PC-3 (cell line): ENCODE data around the gene PAF1.

Source experiments
- EZH2 ChIP-seq: fragments of 300-600 bp; sonication (generic); IDR thresholded peaks from one replicate; pipeline ENCODE4 v1.6.1; 2017; ENCODE audit warnings: antibody characterized with exemption, mild to moderate bottlenecking, low read length; ENCODE audit not compliant: unreplicated experiment
- TF ChIP-seq, protein P1 (sequence below): fragments of 300-600 bp; sonication (generic); conservative IDR thresholded peaks from 2 replicates; pipeline ENCODE4 v1.5.1; 2017; ENCODE audit warnings: antibody characterized with exemption, low read depth, mild to moderate bottlenecking, low read length

DNA sequence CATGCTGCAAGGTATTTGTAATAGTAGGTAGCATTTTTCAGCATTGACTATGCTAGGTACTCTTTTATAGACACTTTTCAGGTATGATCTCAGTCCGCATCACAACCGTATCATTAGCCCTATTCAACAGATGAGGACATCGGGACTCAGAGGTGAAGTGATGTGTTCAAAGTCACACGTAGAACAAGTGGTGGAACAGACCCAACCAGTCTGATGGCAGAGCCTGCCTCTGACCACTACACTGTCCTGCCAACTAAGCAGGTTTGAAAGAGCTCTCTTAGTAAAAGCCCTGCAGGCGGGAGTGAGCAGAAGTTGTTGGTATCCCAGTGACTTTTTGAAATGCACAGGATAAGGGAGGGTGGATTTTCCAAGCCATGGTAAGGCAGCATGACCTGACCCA, 20.2 kb downstream of the PAF1 start:
- TF ChIP-seq, protein P1, sequence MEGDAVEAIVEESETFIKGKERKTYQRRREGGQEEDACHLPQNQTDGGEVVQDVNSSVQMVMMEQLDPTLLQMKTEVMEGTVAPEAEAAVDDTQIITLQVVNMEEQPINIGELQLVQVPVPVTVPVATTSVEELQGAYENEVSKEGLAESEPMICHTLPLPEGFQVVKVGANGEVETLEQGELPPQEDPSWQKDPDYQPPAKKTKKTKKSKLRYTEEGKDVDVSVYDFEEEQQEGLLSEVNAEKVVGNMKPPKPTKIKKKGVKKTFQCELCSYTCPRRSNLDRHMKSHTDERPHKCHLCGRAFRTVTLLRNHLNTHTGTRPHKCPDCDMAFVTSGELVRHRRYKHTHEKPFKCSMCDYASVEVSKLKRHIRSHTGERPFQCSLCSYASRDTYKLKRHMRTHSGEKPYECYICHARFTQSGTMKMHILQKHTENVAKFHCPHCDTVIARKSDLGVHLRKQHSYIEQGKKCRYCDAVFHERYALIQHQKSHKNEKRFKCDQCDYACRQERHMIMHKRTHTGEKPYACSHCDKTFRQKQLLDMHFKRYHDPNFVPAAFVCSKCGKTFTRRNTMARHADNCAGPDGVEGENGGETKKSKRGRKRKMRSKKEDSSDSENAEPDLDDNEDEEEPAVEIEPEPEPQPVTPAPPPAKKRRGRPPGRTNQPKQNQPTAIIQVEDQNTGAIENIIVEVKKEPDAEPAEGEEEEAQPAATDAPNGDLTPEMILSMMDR: no peak
- no peak for TF ChIP-seq EZH2
